A673 (cell line): ENCODE results near the gene VMAC.

Source experiments
- EZH2 ChIP-seq: fragments of 200-600 bp; sonication (generic); IDR thresholded peaks from 2 replicates; pipeline ENCODE4 v1.6.1; 2017; ENCODE audit warnings: borderline replicate concordance, low read depth, mild to moderate bottlenecking, mixed read lengths, antibody characterized with exemption, low read length; ENCODE audit not compliant: poor library complexity, severe bottlenecking
- TF ChIP-seq, protein P1 (sequence below): fragments of 300-800, 200-600 bp; sonication (generic); conservative IDR thresholded peaks from 2 replicates; pipeline ENCODE4 v1.5.1; 2017; ENCODE audit warnings: low read depth, mild to moderate bottlenecking, antibody characterized with exemption, low read length, moderate library complexity, mixed read lengths

DNA sequence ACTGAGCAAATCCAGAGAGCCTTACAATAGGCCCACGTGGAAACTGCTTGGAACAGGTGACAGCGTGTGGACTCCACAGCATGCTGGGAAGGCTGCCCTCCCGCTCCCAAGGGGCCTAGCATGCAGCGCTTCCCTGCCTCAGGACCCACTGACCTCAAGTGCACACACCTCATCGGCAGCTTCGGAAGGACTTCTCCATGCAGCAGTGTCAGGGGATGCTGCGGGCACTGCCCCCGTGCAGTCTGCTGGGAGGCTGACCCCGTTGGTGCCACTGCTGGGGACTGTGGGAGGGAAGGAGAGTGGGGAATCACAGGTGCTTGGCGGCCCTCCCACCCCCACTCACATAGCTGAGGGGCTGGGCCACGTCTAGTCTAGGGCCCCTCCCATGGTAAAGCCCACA, 26.6 kb downstream of the VMAC start:
- TF ChIP-seq, protein P1, sequence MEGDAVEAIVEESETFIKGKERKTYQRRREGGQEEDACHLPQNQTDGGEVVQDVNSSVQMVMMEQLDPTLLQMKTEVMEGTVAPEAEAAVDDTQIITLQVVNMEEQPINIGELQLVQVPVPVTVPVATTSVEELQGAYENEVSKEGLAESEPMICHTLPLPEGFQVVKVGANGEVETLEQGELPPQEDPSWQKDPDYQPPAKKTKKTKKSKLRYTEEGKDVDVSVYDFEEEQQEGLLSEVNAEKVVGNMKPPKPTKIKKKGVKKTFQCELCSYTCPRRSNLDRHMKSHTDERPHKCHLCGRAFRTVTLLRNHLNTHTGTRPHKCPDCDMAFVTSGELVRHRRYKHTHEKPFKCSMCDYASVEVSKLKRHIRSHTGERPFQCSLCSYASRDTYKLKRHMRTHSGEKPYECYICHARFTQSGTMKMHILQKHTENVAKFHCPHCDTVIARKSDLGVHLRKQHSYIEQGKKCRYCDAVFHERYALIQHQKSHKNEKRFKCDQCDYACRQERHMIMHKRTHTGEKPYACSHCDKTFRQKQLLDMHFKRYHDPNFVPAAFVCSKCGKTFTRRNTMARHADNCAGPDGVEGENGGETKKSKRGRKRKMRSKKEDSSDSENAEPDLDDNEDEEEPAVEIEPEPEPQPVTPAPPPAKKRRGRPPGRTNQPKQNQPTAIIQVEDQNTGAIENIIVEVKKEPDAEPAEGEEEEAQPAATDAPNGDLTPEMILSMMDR = no peak
- no peak for TF ChIP-seq EZH2
